Neutrophil (primary cell): Measurements from ENCODE around the gene CMTM4.
"Not testable (repeated sequence)": the region's sequence is repeated elsewhere in the genome, so short reads cannot be mapped to it uniquely, and the experiment has no call there.

Source experiments
- H3K27ac ChIP-seq: fragments of 200-600 bp; sonication (generic); 2 replicates; pipeline ENCODE4 v1.5.1; 2016; ENCODE audit warnings: mild to moderate bottlenecking, moderate library complexity
- H3K27me3 ChIP-seq: fragments of 200-600 bp; sonication (generic); 2 replicates; pipeline ENCODE4 v1.6.0; 2016; ENCODE audit warnings: mild to moderate bottlenecking
- H3K36me3 ChIP-seq: fragments of 200-600 bp; sonication (generic); 2 replicates; pipeline ENCODE4 v1.5.1; 2017
- H3K4me1 ChIP-seq, 2 experiments: fragments of 200-600 bp in 1 of 2; sonication (generic) in 1 of 2; 1 replicate in 1 of 2; 2 replicates in 1 of 2; pipeline versions ENCODE4 v1.5.1 to v1.6.1; 2013 to 2016; ENCODE audit warnings: low read depth in 1 of 2, low read length in 1 of 2, mild to moderate bottlenecking in 1 of 2, moderate library complexity in 1 of 2; ENCODE audit not compliant: control insufficient read depth in 1 of 2, insufficient read depth in 1 of 2
- H3K4me3 ChIP-seq, 2 experiments: fragments of 200-600 bp in 1 of 2; sonication (generic) in 1 of 2; 1 replicate in 1 of 2; 2 replicates in 1 of 2; pipeline ENCODE4 v1.5.1; 2013 to 2016; ENCODE audit warnings: low read depth in 1 of 2, low read length in 1 of 2, mild to moderate bottlenecking in 1 of 2, moderate library complexity in 1 of 2
- H3K9me3 ChIP-seq: fragments of 200-600 bp; sonication (generic); 2 replicates; pipeline ENCODE4 v1.5.1; 2016
- TF ChIP-seq, protein P1 (sequence below): fragments of 200-600 bp; sonication (generic); IDR thresholded peaks from 2 replicates; pipeline ENCODE4 v1.5.1; 2016; ENCODE audit warnings: antibody characterized with exemption

Gene CMTM4

DNA sequence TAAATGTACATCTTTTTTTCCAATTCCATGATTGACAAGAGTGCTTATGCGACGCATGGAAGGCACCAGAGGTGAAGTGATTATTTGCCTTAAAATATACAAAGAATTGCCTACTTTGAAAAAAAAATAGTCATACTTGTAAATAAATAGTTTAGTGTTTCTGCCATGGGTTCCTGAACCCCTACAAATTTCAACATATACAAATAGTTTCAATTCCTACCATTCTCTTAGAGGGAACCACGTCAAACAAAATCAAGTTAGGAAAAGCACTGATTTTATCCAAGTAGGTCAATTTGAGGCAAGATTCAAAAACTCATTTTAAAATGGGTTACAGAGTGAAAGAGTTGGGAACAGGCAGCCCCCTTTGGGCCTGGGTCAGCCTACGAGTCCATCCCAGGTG lies 80.4 kb downstream of the CMTM4 start:
- H3K9me3 ChIP-seq, result no peaks in the 10 kb centered on the region
- no peaks in the 10 kb centered on the region for H3K27me3 ChIP-seq
- H3K27ac ChIP-seq, result no peak overlapping the region
- H3K36me3 ChIP-seq, result peaks cover 64% of the 10 kb centered on the region
- peaks cover 12 to 15% of the 10 kb centered on the region in 2 experiments for H3K4me1 ChIP-seq
- TF ChIP-seq, protein P1, sequence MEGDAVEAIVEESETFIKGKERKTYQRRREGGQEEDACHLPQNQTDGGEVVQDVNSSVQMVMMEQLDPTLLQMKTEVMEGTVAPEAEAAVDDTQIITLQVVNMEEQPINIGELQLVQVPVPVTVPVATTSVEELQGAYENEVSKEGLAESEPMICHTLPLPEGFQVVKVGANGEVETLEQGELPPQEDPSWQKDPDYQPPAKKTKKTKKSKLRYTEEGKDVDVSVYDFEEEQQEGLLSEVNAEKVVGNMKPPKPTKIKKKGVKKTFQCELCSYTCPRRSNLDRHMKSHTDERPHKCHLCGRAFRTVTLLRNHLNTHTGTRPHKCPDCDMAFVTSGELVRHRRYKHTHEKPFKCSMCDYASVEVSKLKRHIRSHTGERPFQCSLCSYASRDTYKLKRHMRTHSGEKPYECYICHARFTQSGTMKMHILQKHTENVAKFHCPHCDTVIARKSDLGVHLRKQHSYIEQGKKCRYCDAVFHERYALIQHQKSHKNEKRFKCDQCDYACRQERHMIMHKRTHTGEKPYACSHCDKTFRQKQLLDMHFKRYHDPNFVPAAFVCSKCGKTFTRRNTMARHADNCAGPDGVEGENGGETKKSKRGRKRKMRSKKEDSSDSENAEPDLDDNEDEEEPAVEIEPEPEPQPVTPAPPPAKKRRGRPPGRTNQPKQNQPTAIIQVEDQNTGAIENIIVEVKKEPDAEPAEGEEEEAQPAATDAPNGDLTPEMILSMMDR, result no peak
- H3K4me3 ChIP-seq, result no peak overlapping the region

DNA sequence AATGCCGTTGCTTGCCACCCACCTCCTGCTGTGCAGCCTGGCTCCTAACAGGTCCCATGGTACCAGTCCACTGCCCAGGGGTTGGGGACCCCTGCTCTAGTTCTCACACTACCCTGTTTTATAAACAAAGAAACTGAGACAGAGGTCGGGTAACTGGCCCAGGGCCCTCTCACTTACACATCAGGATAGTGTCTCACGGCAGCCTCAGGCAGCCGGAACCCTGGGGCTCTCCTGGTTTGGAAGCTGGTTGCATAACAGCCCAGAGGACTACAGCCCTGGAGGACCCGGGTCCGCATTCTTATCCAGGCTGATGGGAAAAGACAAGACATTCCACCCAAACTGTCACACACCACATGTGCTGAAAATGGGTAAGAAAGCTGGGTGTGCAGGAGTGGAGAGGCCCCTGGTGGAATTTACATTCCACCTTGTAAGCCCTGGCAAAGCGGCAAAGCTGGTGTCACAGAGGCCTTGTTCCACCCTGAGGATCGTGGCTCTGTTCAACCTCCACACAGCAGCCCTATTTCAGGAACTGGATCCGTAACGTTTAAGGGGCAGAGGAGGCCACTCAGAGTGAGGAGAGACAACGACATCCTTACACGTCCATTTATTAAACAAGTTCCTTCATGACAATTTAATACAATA lies 82.3 kb downstream of the CMTM4 start:
- H3K4me3 ChIP-seq, result no peak overlapping the region
- TF ChIP-seq, protein P1, result no peak
- H3K4me1 ChIP-seq, result peaks cover 3 to 4% of the 10 kb centered on the region in 2 experiments
- peaks cover 72% of the 10 kb centered on the region for H3K36me3 ChIP-seq
- H3K9me3 ChIP-seq, result no peaks in the 10 kb centered on the region
- no peaks in the 10 kb centered on the region for H3K27me3 ChIP-seq
- H3K27ac ChIP-seq, result no peak overlapping the region

DNA sequence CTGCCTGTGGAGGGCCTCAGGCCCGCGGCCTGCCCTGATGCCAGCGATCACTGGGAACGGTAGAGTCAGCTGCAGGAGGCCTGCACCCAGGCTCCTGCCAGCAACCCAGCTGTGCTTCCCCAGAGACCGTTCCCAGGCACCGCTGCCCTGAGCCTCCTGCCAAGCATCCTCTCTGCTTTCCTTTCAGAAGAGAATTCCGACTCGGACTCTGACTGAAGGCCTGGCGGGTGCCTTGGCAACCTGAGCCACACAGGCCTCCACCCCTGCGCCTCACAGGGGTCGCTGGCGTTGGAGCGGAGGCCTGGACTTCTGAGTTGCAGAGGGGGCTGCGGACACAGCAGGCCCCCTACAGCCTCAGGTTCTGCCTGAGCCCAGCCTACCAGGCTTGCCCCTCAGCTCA lies 84.1 kb downstream of the CMTM4 start:
- no peak overlapping the region for H3K27ac ChIP-seq
- no peaks in the 10 kb centered on the region for H3K27me3 ChIP-seq
- H3K4me1 ChIP-seq, result peaks cover 8 to 12% of the 10 kb centered on the region in 2 experiments
- H3K4me3 ChIP-seq, result no peak overlapping the region
- no peaks in the 10 kb centered on the region for H3K9me3 ChIP-seq
- H3K36me3 ChIP-seq, result peaks cover 87% of the 10 kb centered on the region
- TF ChIP-seq, protein P1, result no peak

DNA sequence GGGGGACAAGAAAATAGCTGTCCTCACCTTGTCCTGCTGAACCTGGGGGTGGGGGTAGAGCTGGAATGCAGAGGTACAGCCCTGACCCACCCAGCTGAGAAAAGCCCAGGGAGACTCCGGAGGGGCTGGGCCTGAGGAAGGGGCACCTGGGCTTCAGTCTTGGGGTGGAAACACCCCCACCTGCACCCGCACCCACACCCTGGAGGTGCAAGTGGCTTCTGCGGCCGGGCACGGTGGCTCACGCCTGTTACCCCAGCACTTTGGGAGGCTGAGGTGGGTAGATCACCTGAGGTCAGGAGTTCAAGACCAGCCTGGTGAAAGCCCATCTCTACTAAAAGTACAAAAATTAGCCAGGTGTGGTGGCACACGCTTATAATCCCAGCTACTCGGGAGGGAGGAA lies 84.6 kb downstream of the CMTM4 start:
- H3K36me3 ChIP-seq, result peaks cover 87% of the 10 kb centered on the region
- H3K4me1 ChIP-seq, result peaks cover 8 to 12% of the 10 kb centered on the region in 2 experiments
- not testable (repeated sequence) for H3K27ac ChIP-seq, H3K9me3 ChIP-seq, H3K27me3 ChIP-seq, H3K4me3 ChIP-seq

DNA sequence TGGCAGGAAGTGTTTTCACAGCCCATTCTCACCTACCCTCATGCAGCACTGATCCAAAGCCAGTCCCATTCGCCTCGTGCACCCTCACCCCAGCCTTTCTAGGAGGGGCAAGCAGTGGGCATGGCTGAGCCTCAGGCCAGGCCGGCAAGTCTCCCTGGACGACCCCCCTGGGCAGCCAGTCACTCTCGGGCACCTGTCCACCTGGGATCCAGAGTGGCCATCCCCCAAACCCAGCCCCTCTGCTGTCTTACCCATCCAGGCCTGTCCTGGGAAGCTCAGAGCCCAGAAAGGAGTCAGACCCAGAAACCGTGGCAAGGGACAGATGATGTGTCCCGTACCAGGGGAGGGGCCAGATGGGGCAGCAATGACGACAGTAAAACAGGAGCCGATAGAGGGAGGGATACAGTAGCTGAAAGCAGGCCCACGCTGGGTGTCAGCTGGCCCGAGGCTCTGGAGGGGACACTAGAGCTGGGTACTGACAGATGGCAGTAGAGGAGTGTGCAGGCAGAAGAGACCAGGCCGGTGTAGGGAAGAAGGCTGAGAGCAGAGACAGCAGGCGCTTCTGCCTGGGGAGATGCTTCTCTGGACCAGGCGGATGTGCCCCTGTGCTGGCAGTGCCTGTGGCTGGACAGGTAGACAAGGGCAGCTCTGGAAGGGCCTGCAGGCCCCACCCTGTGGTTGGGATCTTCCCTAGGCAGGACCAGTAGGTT lies 86.3 kb downstream of the CMTM4 start:
- H3K36me3 ChIP-seq, result peaks cover 75% of the 10 kb centered on the region
- TF ChIP-seq, protein P1, result no peak
- H3K27me3 ChIP-seq, result peaks cover 9% of the 10 kb centered on the region
- no peak overlapping the region for H3K27ac ChIP-seq
- no peak overlapping the region for H3K4me3 ChIP-seq
- peaks cover 18 to 25% of the 10 kb centered on the region in 2 experiments for H3K4me1 ChIP-seq
- H3K9me3 ChIP-seq, result no peaks in the 10 kb centered on the region

DNA sequence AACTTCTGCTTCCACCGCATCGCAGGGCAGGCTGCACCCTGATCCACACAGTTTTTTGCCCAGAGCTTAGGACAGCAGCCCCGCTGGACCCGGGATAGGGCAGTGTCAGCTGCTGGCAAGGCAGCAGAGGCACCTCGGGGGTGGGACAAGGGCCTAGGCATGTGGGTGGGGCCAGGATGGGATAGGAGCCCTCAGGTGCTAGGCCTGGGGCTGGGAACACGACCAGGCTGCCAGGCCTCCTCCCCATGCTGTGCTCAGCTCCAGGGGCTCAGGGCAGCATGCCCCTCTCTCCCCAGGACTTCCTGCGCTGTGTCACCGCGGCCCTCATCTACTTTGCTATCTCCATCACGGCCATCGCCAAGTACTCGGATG lies 87.4 kb downstream of the CMTM4 start:
- H3K27me3 ChIP-seq, result peaks cover 13% of the 10 kb centered on the region
- H3K4me1 ChIP-seq, result peaks cover 21 to 27% of the 10 kb centered on the region in 2 experiments
- no peaks in the 10 kb centered on the region for H3K9me3 ChIP-seq
- H3K4me3 ChIP-seq, result no peak overlapping the region
- no peak overlapping the region for H3K27ac ChIP-seq
- H3K36me3 ChIP-seq, result peaks cover 64% of the 10 kb centered on the region
- TF ChIP-seq, protein P1, result no peak
